AML-193 (cell line): ENCODE data around the gene FOXL3.

Experiments used
- DNase-seq, 2 experiments: peaks; one replicate each; lab custom pipeline; 2025; lab: John Stamatoyannopoulos, UW

FOXL3 gene

GRCh38 chr7:302054-302992 is 12.4 kb downstream of the FOXL3 start:
- DNase-seq, result no peak

GRCh38 chr7:303425-303824 is 13.5 kb downstream of the FOXL3 start:
- DNase-seq, result no peak

GRCh38 chr7:303884-304573 is 14.1 kb downstream of the FOXL3 start:
- DNase-seq, result no peak

GRCh38 chr7:304574-305409 is 14.8 kb downstream of the FOXL3 start:
- DNase-seq, result no peak

DNA sequence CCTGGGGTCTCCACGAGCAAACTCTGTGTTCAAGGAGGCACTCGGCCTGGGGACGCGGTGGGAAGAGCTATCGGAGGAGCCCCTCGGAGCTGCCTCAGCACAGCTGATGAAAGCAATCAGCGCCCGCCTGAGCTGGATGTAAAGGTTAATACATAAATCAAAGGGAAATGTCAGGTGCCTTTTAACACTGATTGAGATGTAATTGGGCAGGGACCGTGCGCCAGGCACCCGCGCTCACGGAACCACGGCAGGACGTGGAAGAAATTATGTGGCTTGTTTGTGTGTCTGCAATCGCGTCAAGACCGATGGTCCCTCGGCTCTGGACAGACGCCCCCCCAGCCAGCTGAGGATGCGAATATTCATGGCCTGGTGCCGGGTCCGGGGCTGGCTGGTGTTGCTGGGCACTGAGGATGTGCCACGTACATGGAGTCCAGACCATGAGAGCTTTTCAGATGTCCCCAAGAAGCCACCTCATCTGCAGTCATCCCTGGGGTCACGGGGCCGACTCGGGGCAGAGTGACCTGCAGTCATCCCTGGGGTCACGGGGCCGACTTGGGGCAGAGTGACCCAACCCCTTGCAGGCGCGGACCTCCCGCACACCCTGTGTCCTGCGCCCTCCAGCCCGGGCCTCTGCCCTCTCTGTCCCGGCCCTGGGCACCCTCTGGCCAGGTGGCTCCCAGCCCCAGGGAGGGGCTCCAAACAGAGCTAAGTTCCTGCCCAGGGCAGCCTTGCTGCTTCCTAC is 15.6 kb downstream of the FOXL3 start:
- DNase-seq, result no peak

DNA sequence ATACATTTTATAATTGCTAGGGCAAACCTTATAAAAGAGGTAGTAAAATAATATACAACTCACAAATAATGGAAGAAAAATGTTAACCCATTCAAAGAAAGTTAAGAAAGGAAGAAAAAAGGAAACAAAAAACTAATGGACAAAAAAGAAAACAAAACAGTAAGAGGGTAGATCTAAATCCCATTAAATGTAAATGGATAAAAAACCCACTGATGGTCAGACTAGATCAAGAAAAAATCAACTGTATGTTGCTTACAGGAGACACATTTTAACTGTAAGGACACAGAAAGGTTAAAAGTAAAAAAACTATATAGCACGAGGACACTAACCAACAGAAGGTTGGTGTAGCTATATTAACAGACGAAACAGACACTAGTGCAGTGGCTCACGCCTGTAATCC is 18.0 kb downstream of the FOXL3 start:
- no peak for DNase-seq

DNA sequence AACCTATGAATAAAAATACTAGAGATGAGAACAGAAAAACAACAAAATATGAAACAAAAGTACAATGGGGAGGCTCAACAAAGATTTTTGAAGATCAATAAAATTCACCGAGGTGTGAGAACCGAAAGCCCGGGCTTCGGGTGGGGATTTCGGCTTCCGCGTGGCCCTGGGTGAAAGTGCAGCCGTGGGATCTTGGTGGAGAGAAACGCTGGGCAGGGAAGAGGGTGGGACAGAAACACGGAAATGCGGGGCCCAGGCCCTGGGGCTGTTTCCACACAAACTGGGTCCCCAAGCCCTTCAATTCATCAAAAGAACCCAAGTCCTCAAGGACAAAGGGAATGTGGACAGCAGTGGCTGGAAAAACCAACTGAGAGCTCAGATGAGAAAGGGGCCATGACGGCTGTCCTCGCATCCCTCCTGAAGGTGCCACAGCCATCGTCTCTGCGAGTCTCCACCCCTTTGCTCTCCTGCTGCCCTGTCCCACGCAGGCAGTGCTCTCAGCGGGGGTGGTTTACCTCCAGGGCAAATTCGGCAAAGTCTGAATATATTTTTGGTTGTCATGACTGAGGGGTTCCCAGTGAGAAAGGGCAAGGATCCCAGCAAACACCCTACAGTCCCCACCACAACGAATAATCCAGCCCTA is 19.7 kb downstream of the FOXL3 start:
- DNase-seq, result no peak

GRCh38 chr7:311131-311680 is 21.2 kb downstream of the FOXL3 start:
- no peak for DNase-seq

DNA sequence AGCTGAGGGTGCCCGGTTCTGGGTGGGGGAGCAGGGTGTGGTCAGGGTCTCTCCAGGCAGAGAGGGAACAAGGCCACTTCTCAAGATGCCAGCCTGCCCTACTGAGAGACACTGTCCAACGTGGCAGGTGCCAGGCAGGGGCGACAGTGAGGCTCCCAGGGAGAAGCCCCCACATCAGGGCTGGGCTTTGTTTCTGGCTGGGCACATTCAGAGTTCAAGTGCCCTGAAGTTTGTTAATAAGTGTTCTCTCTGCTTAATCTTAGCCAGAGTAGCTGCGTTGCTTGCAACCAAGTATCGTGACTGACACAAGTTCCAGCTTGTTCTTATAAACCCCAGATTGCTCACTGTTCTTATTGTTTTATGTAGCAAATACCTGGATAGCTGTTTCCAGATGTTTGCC is 21.8 kb downstream of the FOXL3 start:
- no peak for DNase-seq

DNA sequence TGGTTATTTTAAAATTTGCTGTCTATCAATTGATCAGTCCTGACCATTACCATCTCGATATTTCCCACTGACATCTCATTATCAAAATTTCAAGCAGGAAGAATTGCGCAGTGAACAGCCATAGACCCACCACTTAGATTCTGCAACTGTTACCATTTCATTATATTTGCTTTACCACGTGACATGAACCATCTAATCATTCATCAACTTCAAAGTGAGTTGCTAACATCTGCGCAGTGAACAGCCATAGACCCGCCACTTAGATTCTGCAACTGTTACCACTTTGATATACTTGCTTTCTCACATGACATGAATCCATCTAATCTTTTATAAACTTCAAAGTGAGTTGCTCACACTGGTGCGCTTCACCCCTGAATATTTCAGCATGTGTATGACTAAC is 22.5 kb downstream of the FOXL3 start:
- no peak for DNase-seq

GRCh38 chr7:314853-315252 is 24.9 kb downstream of the FOXL3 start:
- no peak for DNase-seq

DNA sequence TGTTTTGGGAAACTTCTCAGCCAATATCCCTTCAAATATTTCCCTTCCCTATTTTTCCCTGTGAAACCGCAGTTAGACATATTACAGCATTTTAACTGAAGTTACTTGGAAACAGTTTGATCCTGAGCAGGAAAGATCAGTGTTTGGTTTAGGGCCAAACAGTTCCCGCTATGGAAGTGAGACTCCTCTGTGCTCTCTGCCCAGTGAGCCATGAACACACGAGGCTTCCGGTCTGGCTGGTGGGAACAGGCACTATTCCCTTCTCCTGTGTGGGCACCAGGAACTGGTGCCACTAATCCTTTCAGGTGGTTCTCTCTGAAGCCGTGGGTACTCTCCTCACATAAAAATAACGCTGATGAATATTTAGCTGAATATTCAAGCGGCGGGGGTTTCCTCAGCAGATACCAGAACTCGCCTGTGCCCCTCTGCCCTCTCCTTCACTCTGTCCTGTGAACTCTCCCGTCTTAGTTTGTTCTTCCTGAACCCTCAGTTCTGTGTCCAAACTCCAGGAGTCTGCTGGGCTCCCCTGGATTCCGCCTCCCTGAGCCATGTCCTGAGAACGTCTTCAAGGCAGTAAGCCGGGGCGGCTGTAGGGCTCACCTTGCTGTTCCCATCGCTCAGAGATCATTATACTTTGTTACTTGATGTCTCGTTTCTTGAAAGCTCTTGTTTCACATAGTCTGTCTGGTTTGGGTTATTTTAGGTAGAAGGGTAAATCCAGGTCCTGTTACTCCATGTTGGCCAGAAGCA is 25.7 kb downstream of the FOXL3 start:
- DNase-seq, result no peak

DNA sequence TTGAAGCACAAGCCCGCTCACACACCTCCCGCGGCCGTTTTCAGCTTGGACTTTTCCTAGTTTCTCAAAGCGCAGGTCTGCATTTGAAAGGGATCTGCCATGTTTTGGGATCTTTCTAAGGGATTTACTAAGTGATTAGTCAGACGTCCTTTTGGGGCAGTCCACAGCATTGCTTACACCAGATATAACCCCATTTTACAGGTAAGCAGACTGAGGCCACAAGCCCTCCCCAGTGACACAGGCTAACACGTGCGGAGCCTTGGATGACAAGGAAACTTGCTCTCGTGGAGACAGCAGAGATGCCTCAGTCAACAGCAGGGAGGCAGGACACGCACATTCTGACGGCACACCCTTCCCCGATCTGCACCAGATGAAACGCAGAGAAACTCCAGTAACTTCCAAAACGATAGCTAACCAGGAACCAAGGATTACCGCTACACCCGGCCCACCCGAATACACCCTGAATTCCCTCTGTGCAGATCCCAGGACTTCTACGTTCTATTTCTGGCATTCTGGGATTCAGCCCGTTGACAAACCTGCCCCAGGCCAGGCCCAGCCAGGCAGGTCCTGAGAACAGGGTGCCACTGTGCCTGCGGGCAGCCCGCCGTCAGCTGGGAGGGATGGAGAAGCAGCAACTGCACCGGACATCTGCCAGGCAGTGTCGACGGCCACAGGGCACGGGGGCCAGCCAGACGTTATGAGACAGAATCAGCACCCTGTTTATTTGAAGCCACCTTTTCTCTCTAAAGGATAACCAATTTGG is 27.9 kb downstream of the FOXL3 start:
- DNase-seq, result no peak

- no peak for DNase-seq
Observed at GRCh38 chr7:318476-318875, 28.5 kb downstream of the FOXL3 start.

GRCh38 chr7:318878-319661 is 29.1 kb downstream of the FOXL3 start:
- no peak for DNase-seq

- no peak for DNase-seq
Observed at GRCh38 chr7:320297-320696, 30.3 kb downstream of the FOXL3 start.

- peak in 1 of 2 experiments; percentile 4 for DNase-seq
Observed at GRCh38 chr7:322111-322671, 32.2 kb downstream of the FOXL3 start.

DNA sequence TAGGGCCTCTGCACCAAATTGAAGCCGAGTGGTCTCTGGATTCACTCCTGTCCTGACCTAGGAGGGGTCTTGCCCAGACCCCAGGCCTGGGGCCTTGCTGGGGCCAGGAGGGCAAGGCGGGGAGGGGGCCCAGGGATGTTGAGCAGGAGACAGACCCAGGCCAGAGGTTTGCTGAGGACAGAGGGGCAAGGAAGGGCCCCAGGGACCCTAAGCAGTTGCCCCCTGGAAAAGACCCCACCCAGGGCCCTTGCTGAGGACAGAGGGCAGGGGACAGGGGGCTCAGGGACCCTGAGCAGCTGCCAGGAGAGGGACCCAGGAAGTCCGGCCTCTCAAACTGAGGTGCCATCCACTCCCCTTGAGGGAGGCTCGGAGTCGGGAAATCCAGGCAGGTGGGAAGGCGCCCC is 32.7 kb downstream of the FOXL3 start:
- no peak for DNase-seq
